PC-3 (cell line): Measurements from ENCODE around the gene RIMBP2. TPM values are rescaled to one million over a fixed set of nuclear protein-coding genes. Genes with fewer than 3 reads are reported as not detected.

ENCODE experiments used
- ATAC-seq: fragments of 200-7000 bp; cut with Tn5 transposase; 2 replicates; pipeline ENCODE4 v1.9.1; 2020; ENCODE audit warnings: mild to moderate bottlenecking, moderate library complexity
- BruUV-seq: library from RNA; stranded (reverse); fragments of 400-500 nt; replicated peaks from 2 replicates; lab custom pipeline; 2021; lab: Mats Ljungman, UMichigan
- CTCF ChIA-PET: fragments of 300-600 bp; sonication (Branson Sonifier 250); formaldehyde crosslinking; loops from one replicate; lab custom pipeline; 2022; ENCODE audit warnings: antibody characterized with exemption; lab: Charles Lee
- POLR2A ChIA-PET: fragments of 300-600 bp; sonication (Branson Sonifier 250); formaldehyde crosslinking; loops from one replicate; lab custom pipeline; 2022; ENCODE audit warnings: antibody characterized with exemption; ENCODE audit not compliant: unreplicated experiment; lab: Charles Lee
- DNase-seq: peaks from one replicate; pipeline ENCODE4 v3.0.0-alpha.2; 2015
- H2AFZ ChIP-seq: fragments of 300-600 bp; sonication (generic); 2 replicates; pipeline ENCODE4 v1.6.0; 2016; ENCODE audit warnings: antibody characterized with exemption, low read length
- H3F3A ChIP-seq: fragments of 300-600 bp; sonication (generic); one replicate; pipeline ENCODE4 v1.6.0; 2017; ENCODE audit warnings: antibody characterized with exemption, low read length, control low read depth, mild to moderate bottlenecking; ENCODE audit not compliant: unreplicated experiment
- H3K27ac ChIP-seq: fragments of 300-600 bp; sonication (generic); 2 replicates; pipeline ENCODE4 v1.5.1; 2016; ENCODE audit warnings: mild to moderate bottlenecking, low read length
- H3K27me3 ChIP-seq: fragments of 300-600 bp; sonication (generic); 2 replicates; pipeline ENCODE4 v1.6.1; 2016; ENCODE audit warnings: low read length, mixed read lengths
- H3K36me3 ChIP-seq: fragments of 300-600 bp; sonication (generic); 2 replicates; pipeline ENCODE4 v1.6.1; 2016; ENCODE audit warnings: low read depth, mixed run types, low read length, mixed read lengths
- H3K4me1 ChIP-seq: fragments of 300-600 bp; sonication (generic); 2 replicates; pipeline ENCODE4 v1.5.1; 2016; ENCODE audit warnings: low read length; ENCODE audit not compliant: insufficient read depth
- H3K4me2 ChIP-seq: fragments of 300-600 bp; sonication (generic); 2 replicates; pipeline ENCODE4 v1.6.0; 2016; ENCODE audit warnings: low read length
- H3K4me3 ChIP-seq: fragments of 300-600 bp; sonication (generic); 2 replicates; pipeline ENCODE4 v1.5.1; 2016; ENCODE audit warnings: mild to moderate bottlenecking, low read length, mixed read lengths
- H3K79me2 ChIP-seq: fragments of 300-600 bp; sonication (generic); 2 replicates; pipeline ENCODE4 v1.6.1; 2017; ENCODE audit warnings: low read length, mixed read lengths
- H3K9ac ChIP-seq: fragments of 300-600 bp; sonication (generic); 2 replicates; pipeline ENCODE4 v1.6.0; 2016; ENCODE audit warnings: mild to moderate bottlenecking, low read length
- H3K9me2 ChIP-seq: fragments of 300-600 bp; sonication (generic); replicated peaks from 2 replicates; pipeline ENCODE4 v1.6.1; 2016; ENCODE audit warnings: mixed run types, low read length, mixed read lengths
- H3K9me3 ChIP-seq: fragments of 300-600 bp; sonication (generic); 2 replicates; pipeline ENCODE4 v1.6.1; 2016; ENCODE audit warnings: low read length, mixed read lengths
- H4K20me1 ChIP-seq: fragments of 300-600 bp; sonication (generic); 2 replicates; pipeline ENCODE4 v1.6.1; 2016; ENCODE audit warnings: low read length, mixed read lengths
- CTCF ChIP-seq: fragments of 300-600 bp; sonication (generic); conservative IDR thresholded peaks from 2 replicates; pipeline ENCODE4 v1.5.1; 2017; ENCODE audit warnings: antibody characterized with exemption, low read depth, mild to moderate bottlenecking, low read length
- EZH2 ChIP-seq: fragments of 300-600 bp; sonication (generic); IDR thresholded peaks from one replicate; pipeline ENCODE4 v1.6.1; 2017; ENCODE audit warnings: antibody characterized with exemption, mild to moderate bottlenecking, low read length; ENCODE audit not compliant: unreplicated experiment
- EZH2phosphoT487 ChIP-seq: fragments of 300-600 bp; sonication (generic); IDR thresholded peaks from 2 replicates; pipeline ENCODE4 v1.6.1; 2018; ENCODE audit warnings: mild to moderate bottlenecking, antibody characterized with exemption, low read length, borderline replicate concordance
- intact Hi-C: fragments of 100-400 bp; cut with micrococcal nuclease; formaldehyde crosslinking; loops from 2 replicates; pipeline ENCODE4 v1.9.0; 2023
- total RNA-seq: library from RNA; depleted of rRNA; stranded (reverse); fragments of >200 nt; gene quantifications from 2 replicates; pipeline ENCODE4 v1.2.3, GENCODE V29; 2014

Gene RIMBP2
- total RNA-seq, 1 experiment from 2014 or later: not detected

GRCh38 chr12:130479401-130480125 is 236.5 kb downstream of the RIMBP2 start:
- no peak overlapping the region for H3K9ac ChIP-seq
- no peaks in the 10 kb centered on the region for H3K4me1 ChIP-seq
- H3K9me2 ChIP-seq: no peaks in the 10 kb centered on the region
- no peaks in the 10 kb centered on the region for H3K9me3 ChIP-seq
- H3K36me3 ChIP-seq: no peaks in the 10 kb centered on the region
- ChIA-PET POLR2A (no interaction called here), CTCF (no interaction called here)
- H3K79me2 ChIP-seq: no peaks in the 10 kb centered on the region
- H4K20me1 ChIP-seq: no peaks in the 10 kb centered on the region
- H3F3A ChIP-seq: no peaks in the 10 kb centered on the region
- DNase-seq (no peak), ATAC-seq (no peak)
- no peak overlapping the region for H3K4me2 ChIP-seq
- H3K4me3 ChIP-seq: no peak overlapping the region
- TF ChIP-seq CTCF (no peak), EZH2phosphoT487 (no peak), EZH2 (no peak)
- H2AFZ ChIP-seq: no peak overlapping the region
- H3K27ac ChIP-seq: no peak overlapping the region
- no peaks in the 10 kb centered on the region for H3K27me3 ChIP-seq
- intact Hi-C loops: no loop called here
- BruUV-seq: no TSS peak

- CTCF ChIA-PET: no interaction called here
- no peak overlapping the region for H3K4me2 ChIP-seq
- H3K9ac ChIP-seq: no peak overlapping the region
- no peak overlapping the region for H3K27ac ChIP-seq
- TF ChIP-seq CTCF (no peak), EZH2 (no peak), EZH2phosphoT487 (no peak)
- no peaks in the 10 kb centered on the region for H3F3A ChIP-seq
- no peak overlapping the region for H2AFZ ChIP-seq
- no peak for ATAC-seq
- H3K36me3 ChIP-seq: no peaks in the 10 kb centered on the region
- no peaks in the 10 kb centered on the region for H3K4me1 ChIP-seq
- no peak overlapping the region for H3K4me3 ChIP-seq
- no peaks in the 10 kb centered on the region for H4K20me1 ChIP-seq
- POLR2A ChIA-PET: no interaction called here
- no peak for DNase-seq
- no peaks in the 10 kb centered on the region for H3K9me3 ChIP-seq
- 0 out of 2 replicates have a peak, but pooled peaks cover 4% of the 10 kb centered on the region for H3K27me3 ChIP-seq
- BruUV-seq: no TSS peak
- H3K79me2 ChIP-seq: no peaks in the 10 kb centered on the region
- no peaks in the 10 kb centered on the region for H3K9me2 ChIP-seq
- intact Hi-C loops: no loop called here
Observed at GRCh38 chr12:130478786-130479185, 237.3 kb downstream of the RIMBP2 start.

- H3K9me3 ChIP-seq: no peaks in the 10 kb centered on the region
- H3K36me3 ChIP-seq: no peaks in the 10 kb centered on the region
- H3F3A ChIP-seq: no peaks in the 10 kb centered on the region
- no peaks in the 10 kb centered on the region for H3K79me2 ChIP-seq
- CTCF ChIA-PET: no interaction called here
- DNase-seq (no peak), ATAC-seq (no peak)
- BruUV-seq: no TSS peak
- no peak overlapping the region for H3K9ac ChIP-seq
- no peaks in the 10 kb centered on the region for H4K20me1 ChIP-seq
- intact Hi-C loops: no loop called here
- no peak overlapping the region for H3K4me2 ChIP-seq
- H3K27ac ChIP-seq: no peak overlapping the region
- no peaks in the 10 kb centered on the region for H3K4me1 ChIP-seq
- POLR2A ChIA-PET: no interaction called here
- no peak overlapping the region for H2AFZ ChIP-seq
- no peak overlapping the region for H3K4me3 ChIP-seq
- H3K27me3 ChIP-seq: 0 out of 2 replicates have a peak, but pooled peaks cover 4% of the 10 kb centered on the region
- no peaks in the 10 kb centered on the region for H3K9me2 ChIP-seq
- TF ChIP-seq EZH2phosphoT487 (no peak), CTCF (no peak), EZH2 (no peak)
Observed at GRCh38 chr12:130477701-130478100, 238.4 kb downstream of the RIMBP2 start.
